Tibial nerve (tissue), 4 donors: ENCODE measurements around the gene ZDHHC8.

Source experiments
- CTCF ChIP-seq, 5 experiments: fragments of 200-600 bp in 3 of 5; fragments of 450-650 bp in 2 of 5; sonication (generic) in 3 of 5; IDR thresholded peaks; one replicate each; pipeline ENCODE4 v1.5.1; 2016 to 2019; ENCODE audit warnings: antibody characterized with exemption in 5 of 5, mild to moderate bottlenecking in 3 of 5, moderate library complexity in 2 of 5
- EP300 ChIP-seq, 2 donors: sonication (generic); formaldehyde crosslinking; IDR thresholded peaks; one replicate each; pipeline ENCODE4 v1.6.1; 2017; ENCODE audit warnings: antibody characterized with exemption in 2 of 2, mild to moderate bottlenecking in 1 of 2
- POLR2A ChIP-seq, 2 donors: fragments of 450-650 bp; IDR thresholded peaks; one replicate each; pipeline ENCODE4 v1.6.1; 2017; ENCODE audit warnings: antibody characterized with exemption in 2 of 2, mild to moderate bottlenecking in 2 of 2, moderate library complexity in 2 of 2

DNA sequence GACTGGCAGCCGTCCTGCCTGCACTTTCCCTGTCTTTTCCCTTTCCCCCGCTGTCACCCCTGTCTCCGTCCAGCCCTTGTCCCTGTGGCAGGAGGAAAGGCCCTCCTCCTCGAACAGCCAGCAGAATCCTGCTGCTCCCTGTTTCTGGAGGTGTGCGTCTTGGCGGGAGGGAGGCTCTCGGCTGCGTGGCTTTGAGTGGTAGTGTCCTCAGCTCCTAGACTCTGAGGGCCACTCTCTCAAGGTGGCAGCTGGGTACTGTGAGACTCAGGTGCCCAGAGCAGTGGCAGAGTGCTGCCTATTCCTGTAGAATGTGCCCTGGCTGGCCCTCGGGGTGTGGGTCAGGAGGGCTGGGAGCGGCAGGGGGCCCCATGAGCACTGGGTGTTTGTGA lies 24.8 kb upstream of the ZDHHC8 start:
- no peak for TF ChIP-seq POLR2A (IDR thresholded peaks at IDR 0.05)
- TF ChIP-seq CTCF (IDR thresholded peaks at IDR 0.05): no peak
- no peak for TF ChIP-seq EP300 (IDR thresholded peaks at IDR 0.05)
